ENCODE data around the gene SPHK2.
"Not testable (repeated sequence)": the region's sequence is repeated elsewhere in the genome, so short reads cannot be mapped to it uniquely, and the experiment has no call there.

Gene SPHK2

GRCh38 chr19:48654299-48655059, 35.2 kb downstream of the SPHK2 start:
- H3K4me1 Mint-ChIP-seq: peaks cover 23% of the 10 kb centered on the region
- H3K27me3 Mint-ChIP-seq (ENCODE audit: low read depth): peaks cover 12% of the 10 kb centered on the region
- peak overlapping the region; percentile 69 to 84 (median 69) for H3K27ac Mint-ChIP-seq
- no peaks in the 10 kb centered on the region for H3K9me3 Mint-ChIP-seq
- TF ChIP-seq CTCF (IDR thresholded peaks at IDR 0.05; ENCODE audit: unreplicated experiment in 3 of 3): no peak
- no peak overlapping the region for H3K4me3 Mint-ChIP-seq
- no peaks in the 10 kb centered on the region for H3K36me3 Mint-ChIP-seq (ENCODE audit: low read depth)

GRCh38 chr19:48656840-48657474, 37.7 kb downstream of the SPHK2 start:
- Mint-ChIP-seq H3K9me3 (no peaks in the 10 kb centered on the region), H3K4me3 (no peak overlapping the region), H3K36me3 (ENCODE audit: low read depth) (no peaks in the 10 kb centered on the region), H3K27ac (peak overlapping the region; percentile 52 to 59 (median 57)), H3K4me1 (peaks cover 29% of the 10 kb centered on the region), H3K27me3 (ENCODE audit: low read depth) (peaks cover 12% of the 10 kb centered on the region)
- TF ChIP-seq CTCF (IDR thresholded peaks at IDR 0.05; ENCODE audit: unreplicated experiment in 3 of 3): no peak

- H3K27me3 Mint-ChIP-seq (ENCODE audit: low read depth); H3K36me3 Mint-ChIP-seq (ENCODE audit: low read depth); H3K27ac Mint-ChIP-seq; H3K9me3 Mint-ChIP-seq; H3K4me3 Mint-ChIP-seq: not testable (repeated sequence)
- H3K4me1 Mint-ChIP-seq: peaks cover 25% of the 10 kb centered on the region
Measured at GRCh38 chr19:48657828-48658227, 38.5 kb downstream of the SPHK2 start.

GRCh38 chr19:48658483-48658882, 39.2 kb downstream of the SPHK2 start:
- H3K27ac Mint-ChIP-seq: no peak overlapping the region
- H3K36me3 Mint-ChIP-seq (ENCODE audit: low read depth): no peaks in the 10 kb centered on the region
- H3K9me3 Mint-ChIP-seq: no peaks in the 10 kb centered on the region
- H3K27me3 Mint-ChIP-seq (ENCODE audit: low read depth): peaks cover 12% of the 10 kb centered on the region
- TF ChIP-seq CTCF (IDR thresholded peaks at IDR 0.05; ENCODE audit: unreplicated experiment in 3 of 3): no peak
- H3K4me1 Mint-ChIP-seq: peaks cover 25% of the 10 kb centered on the region
- H3K4me3 Mint-ChIP-seq: no peak overlapping the region

GRCh38 chr19:48659768-48660167, 40.5 kb downstream of the SPHK2 start:
- no peak for TF ChIP-seq CTCF (IDR thresholded peaks at IDR 0.05; ENCODE audit: unreplicated experiment in 3 of 3)
- no peaks in the 10 kb centered on the region for H3K36me3 Mint-ChIP-seq (ENCODE audit: low read depth)
- H3K27me3 Mint-ChIP-seq (ENCODE audit: low read depth): peaks cover 12% of the 10 kb centered on the region
- H3K4me1 Mint-ChIP-seq: peaks cover 18% of the 10 kb centered on the region
- no peaks in the 10 kb centered on the region for H3K9me3 Mint-ChIP-seq
- H3K27ac Mint-ChIP-seq: no peak overlapping the region
- H3K4me3 Mint-ChIP-seq: no peak overlapping the region

- H3K27ac Mint-ChIP-seq: peak overlapping the region; percentile 14 to 68 (median 38)
- no peaks in the 10 kb centered on the region for H3K9me3 Mint-ChIP-seq
- peaks cover 12% of the 10 kb centered on the region for H3K27me3 Mint-ChIP-seq (ENCODE audit: low read depth)
- H3K36me3 Mint-ChIP-seq (ENCODE audit: low read depth): no peaks in the 10 kb centered on the region
- H3K4me3 Mint-ChIP-seq: no peak overlapping the region
- H3K4me1 Mint-ChIP-seq: peaks cover 15% of the 10 kb centered on the region
- no peak for TF ChIP-seq CTCF (IDR thresholded peaks at IDR 0.05; ENCODE audit: unreplicated experiment in 3 of 3)
Measured at GRCh38 chr19:48660852-48661710, 41.8 kb downstream of the SPHK2 start.
